ENCODE data around the gene CNN2.

CNN2 gene

GRCh38 chr19:995051-995827, 31.2 kb upstream of the CNN2 start:
- no peak for DNase-seq (ENCODE audit: low read depth)

GRCh38 chr19:996051-996838, 30.2 kb upstream of the CNN2 start:
- peak; percentile 66 for DNase-seq (ENCODE audit: low read depth)

GRCh38 chr19:998064-998463, 28.3 kb upstream of the CNN2 start:
- no peak for DNase-seq (ENCODE audit: low read depth)

GRCh38 chr19:999379-999719, 27.1 kb upstream of the CNN2 start:
- DNase-seq (ENCODE audit: low read depth), result no peak

- peak; percentile 36 for DNase-seq (ENCODE audit: low read depth)
Observed at GRCh38 chr19:1000095-1000494, 26.3 kb upstream of the CNN2 start, which contains the start of gene GRIN3B. Gene GRIN3B, plus strand, starts transcription at chr19:1000419. Its CDS starts 19 bp downstream, at chr19:1000438.

GRCh38 chr19:1000591-1001537, 25.5 kb upstream of the CNN2 start:
- no peak for DNase-seq (ENCODE audit: low read depth)

GRCh38 chr19:1001538-1002166, 24.8 kb upstream of the CNN2 start:
- DNase-seq (ENCODE audit: low read depth), result peak; percentile 49

GRCh38 chr19:1002600-1002999, 23.8 kb upstream of the CNN2 start:
- DNase-seq (ENCODE audit: low read depth), result no peak

GRCh38 chr19:1003283-1003682, 23.1 kb upstream of the CNN2 start:
- no peak for DNase-seq (ENCODE audit: low read depth)

- no peak for DNase-seq (ENCODE audit: low read depth)
Observed at GRCh38 chr19:1004204-1004802, 22.1 kb upstream of the CNN2 start.

GRCh38 chr19:1004803-1005664, 21.4 kb upstream of the CNN2 start:
- DNase-seq (ENCODE audit: low read depth), result no peak

- DNase-seq (ENCODE audit: low read depth), result no peak
Observed at GRCh38 chr19:1006711-1007398, 19.6 kb upstream of the CNN2 start.

- DNase-seq (ENCODE audit: low read depth), result no peak
Observed at GRCh38 chr19:1007399-1008251, 18.8 kb upstream of the CNN2 start.

- DNase-seq (ENCODE audit: low read depth), result no peak
Observed at GRCh38 chr19:1008268-1009040, 18.0 kb upstream of the CNN2 start.

GRCh38 chr19:1009041-1009980, 17.1 kb upstream of the CNN2 start:
- DNase-seq (ENCODE audit: low read depth), result no peak

- no peak for DNase-seq (ENCODE audit: low read depth)
Observed at GRCh38 chr19:1009981-1010538, 16.3 kb upstream of the CNN2 start.
